ENCODE results near the gene ZNF682.
A peak's percentile ranks its signal among the peaks of the same experiment; 100 is the strongest.
"Not testable (repeated sequence)": the region's sequence is repeated elsewhere in the genome, so short reads cannot be mapped to it uniquely, and the experiment has no call there.

Gene ZNF682

DNA sequence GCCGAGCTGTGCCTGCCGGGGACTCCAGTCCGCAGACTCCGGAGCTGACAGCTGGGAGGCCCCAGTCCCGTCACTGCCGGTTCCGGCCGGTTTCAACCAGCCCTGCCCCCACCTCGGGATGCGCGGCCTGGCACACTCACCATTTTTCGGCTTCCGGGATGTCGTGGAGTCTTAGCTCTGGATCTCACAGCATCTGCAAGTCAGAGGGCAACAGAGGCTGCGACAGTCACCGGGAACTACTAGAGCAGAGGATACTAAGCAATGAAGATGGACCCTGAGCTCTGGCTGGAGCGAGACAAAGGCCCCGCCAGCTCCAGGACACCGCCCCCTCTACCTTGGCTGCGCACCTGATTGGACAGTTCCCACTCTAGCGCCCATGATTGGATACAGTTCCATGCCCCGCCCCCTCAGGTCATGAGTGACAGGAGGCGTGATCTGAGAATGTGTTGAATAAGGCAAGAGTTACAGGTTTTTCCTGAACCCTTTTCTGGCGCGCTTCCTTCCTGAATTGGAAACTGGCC, at the start of gene ZNF682:
Gene ZNF682 (minus strand): TSS at position 303 of the 521 bp plus-strand sequence. CDS start 160 bp downstream, at position 143.
- DNase-seq (ENCODE audit: low spot score): peak; percentile 97

- not testable (repeated sequence) for DNase-seq (ENCODE audit: low spot score)
Observed at GRCh38 chr19:20082876-20083275, 43.6 kb upstream of the ZNF682 start.

GRCh38 chr19:20082232-20082833, 43.0 kb upstream of the ZNF682 start:
- not testable (repeated sequence) for DNase-seq (ENCODE audit: low spot score)

DNA sequence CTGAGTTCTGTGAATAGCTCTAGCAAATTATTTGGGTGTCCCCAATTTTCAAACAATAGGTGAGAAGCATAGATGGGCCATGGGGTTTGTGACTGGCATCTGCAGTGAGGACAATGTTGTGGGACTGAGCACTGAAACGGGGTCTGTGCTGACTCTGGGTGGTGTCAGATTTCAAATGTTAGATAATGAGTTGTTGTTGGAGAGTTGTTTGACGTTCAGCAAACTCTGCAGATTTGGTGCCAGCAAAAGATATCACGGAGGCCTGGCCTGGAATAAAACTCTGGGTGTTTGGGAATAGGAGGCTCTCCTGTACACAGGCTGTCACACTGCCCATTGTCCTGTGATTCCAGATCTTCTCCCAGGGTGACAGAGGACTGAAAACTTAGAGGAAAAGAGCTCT, 41.4 kb upstream of the ZNF682 start:
- no peak for DNase-seq (ENCODE audit: low spot score)

GRCh38 chr19:20079476-20079875, 40.2 kb upstream of the ZNF682 start:
- DNase-seq (ENCODE audit: low spot score): no peak

DNA sequence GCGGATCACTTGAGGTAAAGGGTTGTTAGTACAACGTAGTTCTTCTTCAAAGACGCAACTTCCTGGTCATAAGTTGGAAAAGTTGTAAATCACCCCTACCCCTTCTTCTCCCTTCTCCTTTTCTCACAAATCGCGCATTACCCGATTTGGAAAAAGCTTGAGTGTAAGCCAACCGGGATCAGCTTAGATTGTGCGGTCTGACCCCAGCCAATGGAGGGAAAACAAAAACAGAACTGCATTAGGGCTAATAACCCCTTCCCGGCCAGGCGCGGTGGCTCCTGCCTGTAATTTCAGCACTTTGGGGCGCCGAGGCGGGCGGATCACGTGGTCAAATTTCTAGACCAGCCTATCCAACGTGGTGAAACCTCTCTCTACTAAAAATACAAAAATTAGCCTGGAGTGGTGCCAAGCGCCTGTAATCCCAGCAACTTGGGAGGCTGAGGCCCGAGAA, 39.3 kb upstream of the ZNF682 start:
- DNase-seq (ENCODE audit: low spot score): peak; percentile 33

- peak; percentile 96 for DNase-seq (ENCODE audit: low spot score)
Observed at GRCh38 chr19:20077791-20078463, 38.6 kb upstream of the ZNF682 start, which contains the start of gene ZNF90. Gene ZNF90, plus strand, starts transcription at chr19:20078000. Its CDS starts 133 bp downstream, at chr19:20078133.

DNA sequence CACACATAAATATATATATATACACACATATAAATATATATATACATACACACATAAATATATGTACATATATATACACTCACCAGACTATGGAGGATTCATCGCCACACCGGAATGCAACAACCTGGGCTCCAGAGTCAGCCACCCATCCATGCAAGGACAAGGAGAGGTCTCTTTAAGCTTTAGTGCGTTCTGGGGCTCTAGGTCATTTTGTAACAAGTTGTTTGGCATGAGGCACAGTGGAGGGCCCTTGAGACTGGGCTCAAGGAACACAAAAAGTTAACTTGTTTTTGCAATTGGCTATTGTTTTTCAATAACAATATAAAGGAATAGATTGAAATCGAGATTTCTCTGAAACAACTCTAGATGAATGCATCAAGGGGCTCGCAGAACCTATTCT, 33.6 kb upstream of the ZNF682 start:
- DNase-seq (ENCODE audit: low spot score): no peak

GRCh38 chr19:20070691-20071090, 31.4 kb upstream of the ZNF682 start:
- DNase-seq (ENCODE audit: low spot score): no peak

DNA sequence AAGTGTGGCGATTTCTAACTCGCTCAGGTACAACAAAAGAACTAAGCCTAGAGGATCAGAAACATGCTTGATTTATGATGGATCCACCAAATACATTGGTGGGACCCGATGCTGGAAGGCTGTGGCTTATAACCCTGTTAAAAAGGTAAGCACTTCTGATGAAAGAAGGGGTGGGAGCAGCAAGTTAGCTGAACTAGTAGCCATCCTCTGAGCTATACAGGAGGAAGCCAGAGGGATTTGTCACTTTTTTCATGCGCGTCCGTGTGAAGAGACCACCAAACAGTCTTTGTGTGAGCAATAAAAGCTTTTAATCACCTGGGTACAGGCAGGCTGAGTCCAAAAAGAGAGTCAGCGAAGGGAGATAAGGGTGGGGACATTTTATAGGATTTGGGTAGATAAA, 29.3 kb upstream of the ZNF682 start:
- not testable (repeated sequence) for DNase-seq (ENCODE audit: low spot score)

- no peak for DNase-seq (ENCODE audit: low spot score)
Observed at GRCh38 chr19:20067943-20068342, 28.6 kb upstream of the ZNF682 start.

GRCh38 chr19:20066861-20067260, 27.6 kb upstream of the ZNF682 start:
- no peak for DNase-seq (ENCODE audit: low spot score)

DNA sequence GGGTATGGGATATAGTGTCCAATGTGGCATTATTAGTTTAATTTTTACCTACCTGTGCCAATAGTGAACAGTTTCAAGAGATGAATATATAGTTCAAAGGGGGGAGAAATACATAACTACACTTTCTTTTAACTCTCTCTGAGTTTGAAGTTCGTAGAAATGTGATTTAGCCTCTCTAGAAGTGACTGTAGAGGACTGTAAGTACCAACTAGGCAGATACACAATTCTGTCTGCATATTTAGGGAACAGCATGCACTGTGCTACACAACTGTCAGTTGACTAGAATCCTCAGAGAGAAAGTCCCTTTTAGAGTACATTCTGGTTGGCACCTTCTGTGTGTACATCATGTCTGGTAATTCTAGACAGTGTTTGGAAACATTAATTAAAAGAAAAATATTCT, 21.0 kb upstream of the ZNF682 start:
- DNase-seq (ENCODE audit: low spot score): no peak

- not testable (repeated sequence) for DNase-seq (ENCODE audit: low spot score)
Observed at GRCh38 chr19:20058738-20059137, 19.4 kb upstream of the ZNF682 start.

DNA sequence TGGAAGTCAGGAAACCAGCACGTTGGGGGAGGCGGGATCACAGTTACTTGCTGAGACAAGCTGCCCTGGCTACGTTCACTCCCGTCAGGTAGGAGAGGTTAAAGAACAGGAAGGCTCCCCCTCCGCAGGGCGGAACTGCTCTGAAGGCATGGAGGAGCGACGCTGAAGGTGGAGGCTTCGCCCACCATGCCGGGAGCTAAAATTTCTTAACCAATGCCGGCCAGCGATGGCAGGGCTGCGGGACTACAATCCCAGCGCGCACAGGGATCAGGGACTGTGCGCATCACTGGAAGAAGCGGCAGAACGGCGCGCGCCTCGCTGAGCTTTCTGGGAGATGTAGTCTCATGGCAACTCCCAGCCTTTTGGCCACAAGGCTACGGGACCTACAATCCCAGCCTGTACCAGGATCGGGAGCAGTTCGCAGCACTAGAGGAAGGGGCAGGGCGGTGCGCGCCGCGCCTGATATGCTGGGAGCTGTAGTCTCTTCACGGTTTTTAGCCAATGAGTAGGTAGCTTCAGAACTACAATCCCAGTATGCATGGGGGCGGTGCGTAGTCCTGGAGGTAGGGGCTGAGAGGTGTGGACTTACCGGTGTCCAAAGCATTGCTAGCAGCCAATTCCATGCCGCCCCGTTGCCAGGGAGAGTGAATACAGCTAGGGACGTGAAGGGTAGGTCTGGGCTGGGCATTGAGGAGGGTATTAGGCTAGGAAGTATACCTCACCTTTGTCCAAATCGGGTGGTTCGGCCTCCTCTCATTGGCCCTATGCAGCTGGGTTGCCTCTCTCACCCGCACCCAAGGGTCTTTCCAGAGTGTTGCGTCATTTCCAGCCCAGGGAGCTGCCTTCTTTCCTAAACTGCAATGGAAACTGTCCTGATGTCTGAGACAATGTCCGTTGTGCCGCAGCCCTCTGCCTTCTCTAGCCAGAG, 12.8 kb upstream of the ZNF682 start:
- DNase-seq (ENCODE audit: low spot score): peak; percentile 99

DNA sequence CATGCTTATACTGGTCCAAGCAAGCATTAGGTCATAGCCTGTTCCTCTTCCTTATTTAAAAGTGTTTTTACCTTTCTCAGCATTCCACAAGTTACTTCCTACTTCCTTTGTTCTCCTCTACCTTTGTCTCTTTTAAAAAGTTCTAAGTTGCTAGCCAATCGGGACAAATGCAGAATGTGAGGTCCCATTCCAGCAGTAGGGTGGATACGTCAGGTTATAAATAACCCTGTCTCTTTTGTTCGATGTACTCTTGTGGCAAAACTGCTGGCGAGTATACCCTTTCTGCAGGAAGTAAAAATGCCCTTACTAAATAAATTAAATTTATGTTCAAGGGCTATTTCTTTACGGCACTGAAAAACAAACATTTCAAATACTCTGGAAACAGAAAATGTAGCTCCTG, 6.4 kb upstream of the ZNF682 start:
- DNase-seq (ENCODE audit: low spot score): not testable (repeated sequence)

GRCh38 chr19:20044663-20045062, 5.4 kb upstream of the ZNF682 start:
- DNase-seq (ENCODE audit: low spot score): no peak

DNA sequence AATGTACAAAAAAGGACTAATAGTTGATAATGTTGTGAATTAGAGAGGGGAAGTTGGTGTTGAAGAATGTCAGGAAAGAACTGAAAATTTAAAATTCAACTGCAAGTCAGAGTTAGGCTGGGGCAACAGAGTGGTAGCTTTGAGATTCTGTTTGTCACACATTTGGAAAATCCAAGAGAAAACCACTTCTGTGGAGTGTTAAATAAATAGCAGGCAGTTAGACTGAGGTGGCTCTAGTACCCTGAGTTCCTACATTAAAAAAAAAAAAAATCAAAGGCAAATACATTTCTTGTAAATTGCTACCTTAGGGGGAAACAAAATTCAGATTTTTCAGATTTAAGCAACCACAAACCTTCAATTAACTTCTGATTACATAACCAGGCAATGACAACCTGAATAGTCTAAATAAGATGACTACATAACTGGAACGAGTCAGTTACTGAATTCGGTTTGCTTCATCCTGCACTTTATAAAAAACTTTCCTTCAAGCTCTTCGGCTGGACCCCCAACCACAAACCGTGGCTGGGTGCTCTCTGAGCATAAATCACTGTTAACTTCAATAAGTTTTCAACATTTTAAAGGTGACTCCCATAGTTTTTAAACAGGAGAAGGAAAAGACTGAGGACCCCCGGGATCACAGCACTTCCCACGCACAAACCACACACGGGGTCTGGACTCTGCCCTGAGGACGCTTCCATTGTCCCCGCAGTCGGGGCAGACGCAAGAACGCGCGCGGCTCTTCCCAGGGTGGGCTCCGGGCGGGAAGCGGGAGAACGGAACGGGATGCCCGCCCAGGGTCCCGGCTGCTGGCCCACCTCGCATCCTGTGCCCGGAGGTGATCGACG, 725 bp downstream of the ZNF682 start:
- peak; percentile 5 for DNase-seq (ENCODE audit: low spot score)

DNA sequence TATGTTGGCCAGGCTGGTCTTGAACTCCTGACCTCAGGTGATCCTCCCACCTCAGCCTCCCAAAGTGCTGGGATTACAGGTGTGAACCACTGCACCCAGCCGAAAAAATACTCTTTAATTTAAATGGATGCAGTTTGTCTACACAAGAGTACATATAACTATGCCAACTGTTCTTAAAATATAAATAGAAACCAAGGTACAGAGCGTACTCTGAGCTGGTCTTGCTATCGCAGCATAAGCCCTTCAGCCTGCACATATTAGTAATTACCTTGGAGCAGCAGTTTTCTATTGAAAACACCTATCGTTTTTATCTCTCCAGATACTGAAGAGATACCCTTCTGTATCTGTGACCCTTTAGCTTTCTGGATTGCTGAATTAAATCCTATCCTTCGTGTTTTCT, 3.4 kb downstream of the ZNF682 start:
- no peak for DNase-seq (ENCODE audit: low spot score)

GRCh38 chr19:20028611-20029010, 10.7 kb downstream of the ZNF682 start:
- DNase-seq (ENCODE audit: low spot score): no peak

- no peak for DNase-seq (ENCODE audit: low spot score)
Observed at GRCh38 chr19:20005741-20006140, 33.6 kb downstream of the ZNF682 start.

All from cerebellar cortex (tissue), 1 donor.